H1 (cell line): ENCODE measurements around the gene FAM174A. TPM values are rescaled to one million over a fixed set of nuclear protein-coding genes. Genes with fewer than 3 reads are reported as not detected.

Experiments
- CTCF ChIA-PET: fragments of 300-600 bp; sonication (Branson Sonifier 250); formaldehyde crosslinking; loops from one replicate; lab custom pipeline; 2021; ENCODE audit not compliant: partially characterized antibody; lab: Charles Lee
- POLR2A ChIA-PET: fragments of 300-600 bp; sonication (Branson Sonifier 250); formaldehyde crosslinking; loops from one replicate; lab custom pipeline; 2021; ENCODE audit warnings: inconsistent platforms; ENCODE audit not compliant: partially characterized antibody; lab: Charles Lee
- DNase-seq, 2 experiments: peaks; one replicate each; pipeline versions ENCODE4 v3.0.0 to v3.0.0-alpha.2; 2010 to 2022; ENCODE audit warnings: low spot score in 2 of 2, low read depth in 1 of 2, mixed read lengths in 1 of 2
- FAIRE-seq: peaks from 2 replicates; lab custom pipeline; 2011; peaks lifted over from hg19 to GRCh38; lab: Jason Lieb, UNC
- H2AFZ ChIP-seq: 2 replicates; pipeline ENCODE4 v1.8.1; 2012; ENCODE audit warnings: low read length, inconsistent platforms
- H2AK5ac ChIP-seq: 2 replicates; pipeline ENCODE4 v1.6.1; 2013; ENCODE audit warnings: low read depth, low read length
- H2BK120ac ChIP-seq: replicated peaks from 2 replicates; pipeline ENCODE3; 2013; ENCODE audit warnings: low read depth, low read length, inconsistent platforms
- H2BK12ac ChIP-seq: 2 replicates; pipeline ENCODE4 v1.6.1; 2013; ENCODE audit warnings: low read depth, low read length
- H2BK15ac ChIP-seq: 2 replicates; pipeline ENCODE4 v1.6.1; 2013; ENCODE audit warnings: low read length
- H2BK20ac ChIP-seq: 2 replicates; pipeline ENCODE4 v1.6.1; 2013; ENCODE audit warnings: low read length
- H2BK5ac ChIP-seq: 2 replicates; pipeline ENCODE4 v1.6.1; 2013; ENCODE audit warnings: low read depth, low read length
- H3K14ac ChIP-seq: 2 replicates; pipeline ENCODE4 v1.6.1; 2013; ENCODE audit warnings: inconsistent platforms; ENCODE audit not compliant: insufficient read length
- H3K18ac ChIP-seq: 2 replicates; pipeline ENCODE4 v1.6.1; 2013; ENCODE audit warnings: low read length; ENCODE audit errors: extremely low read depth
- H3K23ac ChIP-seq: 2 replicates; pipeline ENCODE4 v1.6.1; 2013; ENCODE audit warnings: inconsistent platforms; ENCODE audit not compliant: insufficient read length
- H3K23me2 ChIP-seq: 2 replicates; pipeline ENCODE4 v1.6.1; 2013; ENCODE audit warnings: low read depth, low read length
- H3K27ac ChIP-seq: 2 replicates; pipeline ENCODE4 v1.6.1; 2011; ENCODE audit warnings: low read depth, low read length, inconsistent platforms
- H3K27me3 ChIP-seq, 4 experiments: replicated peaks in 1 of 4; 1 replicate in 1 of 4; 2 replicates in 3 of 4; pipeline versions ENCODE4 v1.6.1 to v1.8.1; 2011 to 2013; ENCODE audit warnings: low read length in 3 of 4, mild to moderate bottlenecking in 3 of 4, inconsistent platforms in 2 of 4, mixed read lengths in 2 of 4, moderate library complexity in 1 of 4; ENCODE audit not compliant: control insufficient read depth in 3 of 4, insufficient read depth in 3 of 4; ENCODE audit errors: extremely low read depth in 1 of 4
- H3K36me3 ChIP-seq, 4 experiments: 2 replicates each; pipeline versions ENCODE4 v1.6.1 to v1.8.1; 2011 to 2013; ENCODE audit warnings: mild to moderate bottlenecking in 4 of 4, low read length in 3 of 4, moderate library complexity in 2 of 4, control low read depth in 1 of 4, inconsistent platforms in 1 of 4; ENCODE audit not compliant: insufficient read depth in 4 of 4, control insufficient read depth in 2 of 4
- H3K4ac ChIP-seq: replicated peaks from 2 replicates; pipeline ENCODE3; 2013; ENCODE audit warnings: low read length, low read depth, mixed read lengths, inconsistent platforms; ENCODE audit not compliant: insufficient read length
- H3K4me1 ChIP-seq, 4 experiments: replicated peaks in 1 of 4; 1 replicate in 1 of 4; 2 replicates in 3 of 4; pipeline versions ENCODE4 v1.6.1 to v1.8.1; 2011 to 2013; ENCODE audit warnings: low read length in 3 of 4, inconsistent platforms in 2 of 4, mixed read lengths in 1 of 4; ENCODE audit not compliant: insufficient read depth in 4 of 4, control insufficient read depth in 3 of 4
- H3K4me2 ChIP-seq, 2 experiments: 2 replicates each; pipeline versions ENCODE4 v1.6.1 to v1.8.1; 2011 to 2013; ENCODE audit warnings: low read depth in 2 of 2, low read length in 2 of 2, control low read depth in 1 of 2, inconsistent platforms in 1 of 2, mild to moderate bottlenecking in 1 of 2; ENCODE audit not compliant: insufficient read depth in 1 of 2
- H3K4me3 ChIP-seq, 4 experiments: fragments of 200-600, 300-600 bp in 1 of 4; sonication (generic), shearing (Covaris generic), sonication (Bioruptor Twin) in 1 of 4; 2 replicates each; pipeline versions ENCODE4 v1.5.1 to v1.8.1; 2011 to 2016; ENCODE audit warnings: low read length in 4 of 4, low read depth in 3 of 4, control low read depth in 2 of 4, inconsistent platforms in 2 of 4, mild to moderate bottlenecking in 2 of 4, mixed read lengths in 1 of 4, moderate library complexity in 1 of 4; ENCODE audit not compliant: insufficient read depth in 2 of 4; ENCODE audit errors: extremely low read depth in 1 of 4
- H3K56ac ChIP-seq: replicated peaks from 2 replicates; pipeline ENCODE3; 2013; ENCODE audit warnings: low read depth, mild to moderate bottlenecking, mixed read lengths, low read length, inconsistent platforms; ENCODE audit not compliant: insufficient read length
- H3K79me1 ChIP-seq: 2 replicates; pipeline ENCODE4 v1.6.1; 2013; ENCODE audit warnings: low read depth, low read length, control low read depth
- H3K79me2 ChIP-seq, 2 experiments: 2 replicates each; pipeline versions ENCODE4 v1.6.1 to v1.8.1; 2012 to 2013; ENCODE audit warnings: low read length in 2 of 2, mild to moderate bottlenecking in 2 of 2, inconsistent platforms in 1 of 2; ENCODE audit not compliant: insufficient read depth in 2 of 2, control insufficient read depth in 1 of 2
- H3K9ac ChIP-seq, 4 experiments: replicated peaks in 1 of 4; 1 replicate in 1 of 4; 2 replicates in 3 of 4; pipeline versions ENCODE4 v1.6.1 to v1.8.1; 2011 to 2013; ENCODE audit warnings: low read depth in 3 of 4, low read length in 3 of 4, control low read depth in 2 of 4, mild to moderate bottlenecking in 2 of 4, moderate library complexity in 2 of 4, inconsistent platforms in 1 of 4; ENCODE audit errors: extremely low read depth in 1 of 4
- H3K9me3 ChIP-seq, 2 experiments: 2 replicates each; pipeline versions ENCODE4 v1.6.1 to v1.8.1; 2012 to 2013; ENCODE audit warnings: mild to moderate bottlenecking in 2 of 2, moderate library complexity in 2 of 2, control low read depth in 1 of 2, inconsistent platforms in 1 of 2, low read depth in 1 of 2, low read length in 1 of 2, mixed read lengths in 1 of 2; ENCODE audit not compliant: insufficient read depth in 2 of 2
- H4K20me1 ChIP-seq, 2 experiments: replicated peaks in 1 of 2; 2 replicates each; pipeline versions ENCODE3 to v1.8.1; 2011 to 2013; ENCODE audit warnings: inconsistent platforms in 2 of 2, low read length in 2 of 2, mild to moderate bottlenecking in 1 of 2; ENCODE audit not compliant: insufficient read depth in 2 of 2, control insufficient read depth in 1 of 2
- H4K5ac ChIP-seq: 2 replicates; pipeline ENCODE4 v1.6.1; 2013; ENCODE audit warnings: low read length, low read depth, mixed read lengths, inconsistent platforms; ENCODE audit not compliant: insufficient read length
- H4K8ac ChIP-seq: 2 replicates; pipeline ENCODE4 v1.8.0; 2013; ENCODE audit warnings: mild to moderate bottlenecking, moderate library complexity, low read length, inconsistent platforms; ENCODE audit not compliant: insufficient read depth; ENCODE audit errors: extremely low read depth
- H4K91ac ChIP-seq: replicated peaks from 2 replicates; pipeline ENCODE3; 2013; ENCODE audit warnings: low read length, mixed read lengths, inconsistent platforms; ENCODE audit not compliant: insufficient read length
- BCL11A ChIP-seq, 2 experiments: IDR thresholded peaks; one replicate each; pipeline ENCODE4 v1.6.1; 2011; ENCODE audit warnings: low read depth in 2 of 2, low read length in 2 of 2, mild to moderate bottlenecking in 2 of 2
- CBX8 ChIP-seq: fragments of 300-800, 300-1000 bp; sonication (generic); IDR thresholded peaks from 2 replicates; pipeline ENCODE4 v1.7.1; 2016; ENCODE audit warnings: low read depth, low read length, borderline replicate concordance
- CHD2 ChIP-seq: IDR thresholded peaks from 2 replicates; pipeline ENCODE4 v1.6.1; 2012; ENCODE audit warnings: low read length, improper control_type of control experiment
- E2F6 ChIP-seq: IDR thresholded peaks from 2 replicates; pipeline ENCODE4 v1.6.1; 2012; ENCODE audit warnings: inconsistent platforms
- GABPA ChIP-seq: IDR thresholded peaks from 2 replicates; pipeline ENCODE4 v1.6.1; 2011; ENCODE audit warnings: mild to moderate bottlenecking, low read length, moderate library complexity, borderline replicate concordance; ENCODE audit not compliant: insufficient read depth
- KDM1A ChIP-seq: fragments of 200-600, 300-600 bp; sonication (generic); IDR thresholded peaks from 2 replicates; pipeline ENCODE4 v1.7.1; 2016; ENCODE audit warnings: mild to moderate bottlenecking, low read length, borderline replicate concordance
- RAD21 ChIP-seq, 2 experiments: IDR thresholded peaks in 1 of 2; conservative IDR thresholded peaks in 1 of 2; 2 replicates each; pipeline ENCODE4 v1.6.1; 2011; ENCODE audit warnings: low read depth in 2 of 2, low read length in 2 of 2, improper control_type of control experiment in 1 of 2, inconsistent platforms in 1 of 2, mild to moderate bottlenecking in 1 of 2, moderate library complexity in 1 of 2
- RFX5 ChIP-seq: IDR thresholded peaks from 2 replicates; pipeline ENCODE4 v1.6.1; 2011; ENCODE audit warnings: low read depth, low read length, improper control_type of control experiment, borderline replicate concordance
- SIX5 ChIP-seq: IDR thresholded peaks from 2 replicates; pipeline ENCODE4 v1.6.1; 2011; ENCODE audit warnings: mild to moderate bottlenecking, low read depth, low read length
- SP2 ChIP-seq: IDR thresholded peaks from 2 replicates; pipeline ENCODE4 v1.6.1; 2012; ENCODE audit warnings: mild to moderate bottlenecking, low read length, inconsistent platforms
- SP4 ChIP-seq: IDR thresholded peaks from 2 replicates; pipeline ENCODE4 v1.6.1; 2012; ENCODE audit warnings: low read length, inconsistent platforms
- TBP ChIP-seq: IDR thresholded peaks from 2 replicates; pipeline ENCODE4 v1.6.1; 2011; ENCODE audit warnings: low read depth, low read length, improper control_type of control experiment
- TCF12 ChIP-seq: IDR thresholded peaks from 2 replicates; pipeline ENCODE4 v1.6.1; 2011; ENCODE audit warnings: low read depth, mild to moderate bottlenecking, low read length
- ZNF274 ChIP-seq: IDR thresholded peaks from 2 replicates; pipeline ENCODE4 v1.7.0; 2012; ENCODE audit warnings: low read length, borderline replicate concordance; ENCODE audit errors: extremely low read depth
- WGBS, 2 experiments: shearing (Covaris generic) in 1 of 2; methylation state at CpG; one replicate each; pipeline versions ENCODE4 v1.1.6 to v1.1.7; 2013 to 2015; ENCODE audit warnings: low lambda C conversion rate in 2 of 2, mixed read lengths in 2 of 2, inconsistent platforms in 1 of 2, low coverage in 1 of 2, missing lambda C conversion rate in 1 of 2; ENCODE audit not compliant: insufficient replicate concordance in 2 of 2, insufficient coverage in 1 of 2, insufficient read length in 1 of 2; ENCODE audit errors: extremely low coverage in 1 of 2, missing lambda C conversion rate in 1 of 2; 5-methylcytosine and 5-hydroxymethylcytosine counted together
- polyA plus RNA-seq, 7 experiments: library from polyadenylated mRNA; depleted of rRNA in 3 of 7; stranded (reverse) in 5 of 7; unstranded in 2 of 7; fragments of >200 nt in 5 of 7; fragments of 200-250 nt in 2 of 7; gene quantifications; 1 replicate in 5 of 7; 2 replicates in 1 of 7; 4 replicates in 1 of 7; pipeline versions ENCODE4 v1.2.1 to v1.2.3, GENCODE V29; 2011 to 2013; ENCODE audit warnings: missing spikeins in 2 of 7, mixed read lengths in 2 of 7
- total RNA-seq: library from RNA; stranded (reverse); fragmentation: NEBNext Ultra II Directional; extraction: Animal tissue kit (Norgen Biotek cat#: 25700); gene quantifications from 2 replicates; pipeline ENCODE4 v1.2.1, GENCODE V29; 2021

Gene FAM174A
- total and polyA plus RNA-seq, 2 of the 8 experiments (the other 6 are each of a cell fraction or from before 2014, with no cell fraction given): 3.9 to 5.3 TPM

GRCh38 chr5:100518377-100518776, 16.8 kb upstream of the FAM174A start:
- no peak overlapping the region for H2BK5ac ChIP-seq
- H3K79me1 ChIP-seq: no peaks in the 10 kb centered on the region
- no peaks in the 10 kb centered on the region for H4K20me1 ChIP-seq
- no peak overlapping the region for H4K8ac ChIP-seq
- H3K4ac ChIP-seq: no peak overlapping the region
- ChIA-PET POLR2A (no interaction called here), CTCF (interaction anchor here (0.8 to 1.5 kb wide), 3 partner anchors 13 to 41 kb away, joined by 3 read pairs; no protein-coding TSS in a partner anchor)
- no peak overlapping the region for H3K27ac ChIP-seq
- H3K9me3 ChIP-seq: no peaks in the 10 kb centered on the region
- DNase-seq (no peak), FAIRE-seq (no peak)
- H2BK15ac ChIP-seq: no peak overlapping the region
- no peak overlapping the region for H2AFZ ChIP-seq
- H3K4me2 ChIP-seq: no peak overlapping the region
- H2BK20ac ChIP-seq: no peak overlapping the region
- H3K9ac ChIP-seq: no peak overlapping the region
- H4K91ac ChIP-seq: no peak overlapping the region
- H2AK5ac ChIP-seq: no peak overlapping the region
- no peak overlapping the region for H2BK120ac ChIP-seq
- H3K79me2 ChIP-seq: no peaks in the 10 kb centered on the region
- no peak overlapping the region for H3K56ac ChIP-seq
- H3K27me3 ChIP-seq: no peaks in the 10 kb centered on the region
- no peaks in the 10 kb centered on the region; a peak in 2 of 7 replicates for H3K4me1 ChIP-seq
- no peak overlapping the region for H3K14ac ChIP-seq
- no peaks in the 10 kb centered on the region for H3K36me3 ChIP-seq
- H4K5ac ChIP-seq: no peak overlapping the region
- H3K18ac ChIP-seq: no peak overlapping the region
- H3K4me3 ChIP-seq: no peak overlapping the region
- 90% methylated on average over 3 of the region's 3 CpGs; no CpG with 5 or more reads in 1 of the 2 experiments for WGBS, 2 experiments
- no peaks in the 10 kb centered on the region for H3K23me2 ChIP-seq
- H2BK12ac ChIP-seq: no peak overlapping the region
- no peak overlapping the region for H3K23ac ChIP-seq
- no peak for TF ChIP-seq E2F6
- no peak for TF ChIP-seq BCL11A (IDR thresholded peaks at IDR 0.05; ENCODE audit: low read depth in 2 of 2, low read length in 2 of 2)
- TF ChIP-seq TBP: no peak
- TF ChIP-seq CBX8: no peak
- no peak for TF ChIP-seq ZNF274
- no peak for TF ChIP-seq SIX5
- TF ChIP-seq RFX5: no peak
- no peak for TF ChIP-seq TCF12
- no peak for TF ChIP-seq SP2
- TF ChIP-seq CHD2: no peak
- no peak for TF ChIP-seq GABPA
- TF ChIP-seq RAD21 (IDR thresholded peaks at IDR 0.05 in 1 of 2, conservative IDR thresholded peaks at IDR 0.05 in 1 of 2; ENCODE audit: low read depth in 2 of 2, low read length in 2 of 2): no peak
- no peak for TF ChIP-seq KDM1A
- no peak for TF ChIP-seq SP4
